ENCODE measurements around the gene TEKT5. TPM values are rescaled to one million over a fixed set of nuclear protein-coding genes. Genes with fewer than 3 reads are reported as not detected.
"Not testable (repeated sequence)": the region's sequence is repeated elsewhere in the genome, so short reads cannot be mapped to it uniquely, and the experiment has no call there.

TEKT5 gene
- total RNA-seq, 4 donors from 2014 or later: not detected

DNA sequence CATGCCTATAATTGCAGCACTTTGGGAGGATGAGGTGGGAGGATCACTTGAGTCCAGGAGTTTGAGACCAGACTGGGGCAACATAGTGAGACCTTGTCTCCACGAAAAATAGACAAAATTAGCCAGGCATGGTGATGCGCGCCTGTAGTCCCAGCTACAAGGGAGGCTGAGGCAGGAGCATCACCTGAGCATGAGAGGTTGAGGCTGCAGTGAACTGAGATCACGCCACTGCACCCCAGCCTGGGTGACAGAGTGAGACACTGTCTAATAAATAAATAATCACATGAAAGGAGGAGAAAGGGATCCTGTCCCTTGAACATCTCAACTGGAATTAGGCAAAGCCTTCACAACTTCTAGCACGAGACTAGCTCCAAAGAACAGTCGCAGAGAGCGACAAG lies 53.2 kb downstream of the TEKT5 start:
- 91% methylated on average over 7 of the region's 7 CpGs for WGBS
- H3K4me3 ChIP-seq: no peak overlapping the region
- no peaks in the 10 kb centered on the region for H3K36me3 ChIP-seq
- intact Hi-C loops (cut with DNase I): no loop called here
- DNase-seq (ENCODE audit: extremely low spot score): no peak
- H3K27ac ChIP-seq (replicated peaks in 1 of 4): no peak overlapping the region
- TF ChIP-seq POLR2A (IDR thresholded peaks at IDR 0.05; ENCODE audit: low read depth): no peak
- no peak for TF ChIP-seq EP300 (IDR thresholded peaks at IDR 0.05)
- TF ChIP-seq POLR2AphosphoS5 (IDR thresholded peaks at IDR 0.05): no peak
- TF ChIP-seq, protein P1, sequence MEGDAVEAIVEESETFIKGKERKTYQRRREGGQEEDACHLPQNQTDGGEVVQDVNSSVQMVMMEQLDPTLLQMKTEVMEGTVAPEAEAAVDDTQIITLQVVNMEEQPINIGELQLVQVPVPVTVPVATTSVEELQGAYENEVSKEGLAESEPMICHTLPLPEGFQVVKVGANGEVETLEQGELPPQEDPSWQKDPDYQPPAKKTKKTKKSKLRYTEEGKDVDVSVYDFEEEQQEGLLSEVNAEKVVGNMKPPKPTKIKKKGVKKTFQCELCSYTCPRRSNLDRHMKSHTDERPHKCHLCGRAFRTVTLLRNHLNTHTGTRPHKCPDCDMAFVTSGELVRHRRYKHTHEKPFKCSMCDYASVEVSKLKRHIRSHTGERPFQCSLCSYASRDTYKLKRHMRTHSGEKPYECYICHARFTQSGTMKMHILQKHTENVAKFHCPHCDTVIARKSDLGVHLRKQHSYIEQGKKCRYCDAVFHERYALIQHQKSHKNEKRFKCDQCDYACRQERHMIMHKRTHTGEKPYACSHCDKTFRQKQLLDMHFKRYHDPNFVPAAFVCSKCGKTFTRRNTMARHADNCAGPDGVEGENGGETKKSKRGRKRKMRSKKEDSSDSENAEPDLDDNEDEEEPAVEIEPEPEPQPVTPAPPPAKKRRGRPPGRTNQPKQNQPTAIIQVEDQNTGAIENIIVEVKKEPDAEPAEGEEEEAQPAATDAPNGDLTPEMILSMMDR (IDR thresholded peaks at IDR 0.05): no peak
- no peaks in the 10 kb centered on the region for H3K9me3 ChIP-seq
- H3K4me1 ChIP-seq: no peaks in the 10 kb centered on the region
- no peaks in the 10 kb centered on the region for H3K27me3 ChIP-seq

DNA sequence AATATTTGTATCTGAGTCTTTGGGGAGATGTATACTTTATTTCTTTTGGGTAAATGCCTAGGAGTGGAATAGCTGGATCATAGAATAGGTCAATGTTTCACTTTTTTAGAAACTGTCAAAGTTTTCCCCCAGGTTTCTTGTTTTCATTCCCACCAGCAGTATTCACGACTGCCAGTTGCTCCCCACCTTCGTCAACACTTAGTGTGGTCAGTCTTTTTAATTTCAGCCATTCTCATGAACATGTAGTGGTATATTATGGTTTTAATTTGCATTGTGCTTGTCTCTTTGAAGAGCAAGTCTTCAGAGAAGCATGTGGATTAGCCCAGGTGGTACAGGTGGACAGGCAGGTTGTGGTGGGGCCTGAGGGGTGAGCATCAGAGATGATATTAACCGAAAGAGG lies 53.8 kb downstream of the TEKT5 start:
- Histone ChIP-seq H3K27ac (replicated peaks in 1 of 4) (no peak overlapping the region), H3K36me3 (no peaks in the 10 kb centered on the region), H3K9me3 (no peaks in the 10 kb centered on the region), H3K4me3 (no peak overlapping the region), H3K27me3 (no peaks in the 10 kb centered on the region), H3K4me1 (no peaks in the 10 kb centered on the region)
- DNase-seq (ENCODE audit: extremely low spot score): no peak
- TF ChIP-seq POLR2AphosphoS5 (IDR thresholded peaks at IDR 0.05): no peak
- TF ChIP-seq POLR2A (IDR thresholded peaks at IDR 0.05; ENCODE audit: low read depth): no peak
- intact Hi-C loops (cut with DNase I): no loop called here
- WGBS: 87% methylated on average over 3 of the region's 3 CpGs

DNA sequence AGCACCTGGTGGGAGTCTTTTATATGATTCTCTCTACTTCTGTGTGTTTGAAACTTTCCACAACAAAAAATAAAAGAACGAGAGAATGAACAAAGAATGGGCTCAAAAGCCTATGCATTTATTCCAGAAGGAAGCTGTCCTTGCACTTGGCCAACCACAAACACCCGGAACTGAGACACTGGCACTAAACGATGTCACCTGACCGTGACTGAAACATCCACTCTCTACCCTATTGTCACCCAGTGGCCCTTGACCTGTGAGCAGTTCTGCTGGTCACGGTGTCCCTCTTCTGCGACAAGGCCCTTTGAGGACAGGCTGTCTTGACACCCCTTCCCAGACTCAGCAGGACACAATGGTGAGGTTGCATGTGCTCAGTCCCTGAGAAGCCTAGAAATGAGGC lies 56.6 kb downstream of the TEKT5 start:
- no peak for DNase-seq (ENCODE audit: extremely low spot score)
- Histone ChIP-seq H3K36me3 (no peaks in the 10 kb centered on the region), H3K4me3 (no peak overlapping the region), H3K9me3 (peaks cover 0 to 6% (median 2%) of the 10 kb centered on the region in 4 donors), H3K27ac (replicated peaks in 1 of 4) (no peak overlapping the region), H3K4me1 (no peaks in the 10 kb centered on the region), H3K27me3 (peaks cover 0 to 7% (median 0%) of the 10 kb centered on the region in 4 donors)
- no peak for TF ChIP-seq POLR2AphosphoS5 (IDR thresholded peaks at IDR 0.05)
- no peak for TF ChIP-seq EP300 (IDR thresholded peaks at IDR 0.05)
- TF ChIP-seq, protein P1 (IDR thresholded peaks at IDR 0.05): no peak
- TF ChIP-seq POLR2A (IDR thresholded peaks at IDR 0.05; ENCODE audit: low read depth): no peak
- intact Hi-C loops (cut with DNase I): no loop called here
- 83% methylated on average over 6 of the region's 6 CpGs for WGBS

DNA sequence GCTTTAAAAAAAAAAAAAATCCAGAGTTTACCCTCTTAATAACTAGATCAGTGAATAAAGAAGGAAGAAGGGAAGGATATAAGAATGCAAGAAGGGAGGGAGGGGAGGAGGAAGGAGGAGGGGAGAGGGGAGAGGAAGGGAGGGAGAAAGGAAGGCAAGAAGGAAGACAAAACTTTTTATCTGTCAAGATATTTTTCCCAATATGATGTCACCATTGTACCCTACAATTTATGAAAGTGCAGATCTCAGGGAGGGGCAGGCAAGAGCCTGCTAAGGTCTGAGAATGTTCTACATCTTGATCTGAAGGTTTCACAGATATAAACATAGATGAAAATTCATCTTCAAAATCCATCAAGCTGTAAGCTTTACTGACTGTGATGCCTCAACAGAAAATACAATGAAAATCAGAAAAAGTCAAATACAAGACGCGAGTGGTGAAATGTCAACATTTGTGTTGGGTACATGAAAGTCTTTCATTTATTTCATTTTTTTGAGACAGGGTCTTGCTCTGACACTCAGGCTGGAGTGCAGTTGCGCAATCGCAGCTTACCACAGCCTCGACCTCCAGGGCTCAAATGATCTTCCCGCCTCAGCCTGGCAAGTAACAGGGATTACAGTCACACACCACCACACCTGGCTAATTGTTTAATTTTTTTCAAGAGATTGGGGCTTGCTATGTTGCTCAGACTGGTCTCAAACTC lies 57.2 kb downstream of the TEKT5 start:
- DNase-seq (ENCODE audit: extremely low spot score): no peak
- no peak overlapping the region for H3K27ac ChIP-seq (replicated peaks in 1 of 4)
- intact Hi-C loops (cut with DNase I): no loop called here
- no peak overlapping the region for H3K4me3 ChIP-seq
- H3K36me3 ChIP-seq: no peaks in the 10 kb centered on the region
- TF ChIP-seq POLR2AphosphoS5 (IDR thresholded peaks at IDR 0.05) (no peak), POLR2A (IDR thresholded peaks at IDR 0.05; ENCODE audit: low read depth) (no peak), EP300 (IDR thresholded peaks at IDR 0.05) (no peak)
- TF ChIP-seq, protein P1 (IDR thresholded peaks at IDR 0.05): no peak
- 79% methylated on average over 6 of the region's 6 CpGs for WGBS
- no peaks in the 10 kb centered on the region for H3K4me1 ChIP-seq
- H3K27me3 ChIP-seq: peaks cover 0 to 11% (median 0%) of the 10 kb centered on the region in 4 donors
- peaks cover 0 to 6% (median 2%) of the 10 kb centered on the region in 4 donors for H3K9me3 ChIP-seq

DNA sequence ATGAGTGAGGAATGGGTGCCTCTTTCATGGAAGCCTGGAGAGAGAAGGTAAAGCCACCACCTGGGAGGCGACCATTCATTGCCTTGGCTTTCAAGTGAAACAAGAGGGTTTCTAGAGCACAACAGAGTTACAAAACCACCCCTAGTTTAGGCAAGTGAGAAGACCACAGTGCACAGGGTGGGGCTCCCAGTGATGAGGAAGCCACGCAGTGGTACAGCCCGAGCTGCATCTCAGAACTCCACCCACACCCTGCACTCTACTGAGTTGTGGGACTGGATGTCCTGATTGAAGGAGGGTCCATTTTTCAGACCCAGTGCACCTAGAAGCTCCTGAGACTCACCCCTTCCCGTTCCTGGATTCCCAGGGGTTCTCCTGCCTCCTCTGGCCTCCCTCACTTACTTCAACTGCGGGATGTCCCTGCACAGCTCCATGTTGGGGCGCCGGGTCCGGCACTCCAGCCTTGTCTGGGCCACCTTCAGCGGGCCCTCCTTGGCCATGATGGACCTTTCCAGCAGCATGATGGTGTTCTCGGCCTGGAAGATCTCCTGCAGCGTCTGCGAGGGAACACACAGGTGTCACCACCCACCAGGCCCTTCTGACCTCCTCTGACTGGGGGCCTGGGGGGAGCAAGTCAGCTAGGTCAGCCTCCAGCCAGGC lies 59.2 kb downstream of the TEKT5 start:
- H3K27me3 ChIP-seq: peaks cover 0 to 14% (median 0%) of the 10 kb centered on the region in 4 donors
- no peak for TF ChIP-seq EP300 (IDR thresholded peaks at IDR 0.05)
- TF ChIP-seq POLR2A (IDR thresholded peaks at IDR 0.05; ENCODE audit: low read depth): no peak
- no peak for TF ChIP-seq POLR2AphosphoS5 (IDR thresholded peaks at IDR 0.05)
- TF ChIP-seq, protein P1 (IDR thresholded peaks at IDR 0.05): no peak
- no peak for DNase-seq (ENCODE audit: extremely low spot score)
- no peaks in the 10 kb centered on the region for H3K36me3 ChIP-seq
- 82% methylated on average over 9 of the region's 12 CpGs for WGBS
- H3K9me3 ChIP-seq: peaks cover 0 to 6% (median 2%) of the 10 kb centered on the region in 4 donors
- no peak overlapping the region for H3K4me3 ChIP-seq
- H3K4me1 ChIP-seq: no peaks in the 10 kb centered on the region
- intact Hi-C loops (cut with DNase I): no loop called here
- no peak overlapping the region for H3K27ac ChIP-seq (replicated peaks in 1 of 4)

DNA sequence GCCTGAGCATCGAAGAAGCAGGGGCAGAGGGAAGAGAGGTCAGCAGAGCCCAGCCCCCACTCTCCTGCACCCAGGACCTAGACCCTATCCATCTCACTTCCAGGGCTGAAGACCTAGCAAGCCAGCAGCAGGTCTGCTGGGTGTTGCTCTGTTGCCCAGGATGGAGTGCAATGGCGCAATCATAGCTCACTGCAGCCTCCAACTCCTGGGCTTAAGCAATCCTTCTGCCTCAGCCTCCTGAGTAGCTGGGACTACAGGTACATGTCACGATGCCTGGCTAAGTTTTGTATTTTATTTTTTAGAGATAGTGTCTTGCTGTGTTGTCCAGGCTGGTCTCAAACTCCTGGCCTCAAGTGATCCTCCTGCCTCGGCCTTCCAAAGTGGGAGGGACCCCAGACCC lies 61.3 kb downstream of the TEKT5 start:
- H3K9me3 ChIP-seq; H3K4me1 ChIP-seq; DNase-seq (ENCODE audit: extremely low spot score); H3K4me3 ChIP-seq; H3K27ac ChIP-seq (replicated peaks in 1 of 4); H3K36me3 ChIP-seq; intact Hi-C loops (cut with DNase I): not testable (repeated sequence)
- peaks cover 0 to 18% (median 0%) of the 10 kb centered on the region in 4 donors for H3K27me3 ChIP-seq
- WGBS: 85% methylated on average over 4 of the region's 4 CpGs

Data from esophagus muscularis mucosa (tissue), 4 donors.